Neural cell (in vitro differentiated cells): ENCODE results near the gene RNF19B.

Source experiments
- EP300 ChIP-seq: fragments of 450-650 bp; conservative IDR thresholded peaks from 2 replicates; pipeline ENCODE4 v1.6.1; 2014; ENCODE audit warnings: antibody characterized with exemption, mild to moderate bottlenecking, moderate library complexity; ENCODE audit not compliant: poor library complexity, severe bottlenecking
- POLR2AphosphoS5 ChIP-seq: IDR thresholded peaks from 2 replicates; pipeline ENCODE4 v1.6.1; 2012
- SMC3 ChIP-seq: fragments of 450-650 bp; conservative IDR thresholded peaks from 2 replicates; pipeline ENCODE4 v1.6.1; 2014; ENCODE audit warnings: antibody characterized with exemption, mild to moderate bottlenecking, moderate library complexity; ENCODE audit not compliant: poor library complexity
- TAF1 ChIP-seq: IDR thresholded peaks from 2 replicates; pipeline ENCODE4 v1.6.1; 2012; ENCODE audit warnings: low read depth
- TF ChIP-seq, protein P1 (sequence below): fragments of 450-650 bp; IDR thresholded peaks from 2 replicates; pipeline ENCODE4 v1.5.1; 2014; ENCODE audit warnings: antibody characterized with exemption, mild to moderate bottlenecking, moderate library complexity; ENCODE audit not compliant: poor library complexity, severe bottlenecking

DNA sequence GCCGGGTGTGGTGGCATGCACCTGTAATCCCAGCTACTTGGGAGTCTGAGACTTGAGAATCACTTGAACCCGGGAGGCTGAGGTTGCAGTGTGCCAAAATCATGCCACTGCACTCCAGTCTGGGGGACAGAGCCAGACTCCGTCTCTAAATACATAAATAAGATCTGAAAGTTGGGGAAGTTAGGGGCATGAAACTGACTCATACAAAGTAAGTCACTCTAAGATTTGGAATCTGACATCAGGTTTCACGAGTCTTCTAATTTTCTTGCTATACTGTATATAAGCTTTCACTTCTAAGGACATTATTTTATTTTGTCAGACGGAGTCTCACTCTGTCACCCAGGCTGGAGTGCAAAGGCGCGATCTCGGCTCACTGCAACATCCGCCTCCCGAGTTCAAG lies 30.1 kb downstream of the RNF19B start:
- TF ChIP-seq, protein P1, sequence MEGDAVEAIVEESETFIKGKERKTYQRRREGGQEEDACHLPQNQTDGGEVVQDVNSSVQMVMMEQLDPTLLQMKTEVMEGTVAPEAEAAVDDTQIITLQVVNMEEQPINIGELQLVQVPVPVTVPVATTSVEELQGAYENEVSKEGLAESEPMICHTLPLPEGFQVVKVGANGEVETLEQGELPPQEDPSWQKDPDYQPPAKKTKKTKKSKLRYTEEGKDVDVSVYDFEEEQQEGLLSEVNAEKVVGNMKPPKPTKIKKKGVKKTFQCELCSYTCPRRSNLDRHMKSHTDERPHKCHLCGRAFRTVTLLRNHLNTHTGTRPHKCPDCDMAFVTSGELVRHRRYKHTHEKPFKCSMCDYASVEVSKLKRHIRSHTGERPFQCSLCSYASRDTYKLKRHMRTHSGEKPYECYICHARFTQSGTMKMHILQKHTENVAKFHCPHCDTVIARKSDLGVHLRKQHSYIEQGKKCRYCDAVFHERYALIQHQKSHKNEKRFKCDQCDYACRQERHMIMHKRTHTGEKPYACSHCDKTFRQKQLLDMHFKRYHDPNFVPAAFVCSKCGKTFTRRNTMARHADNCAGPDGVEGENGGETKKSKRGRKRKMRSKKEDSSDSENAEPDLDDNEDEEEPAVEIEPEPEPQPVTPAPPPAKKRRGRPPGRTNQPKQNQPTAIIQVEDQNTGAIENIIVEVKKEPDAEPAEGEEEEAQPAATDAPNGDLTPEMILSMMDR: no peak
- no peak for TF ChIP-seq SMC3
- TF ChIP-seq EP300: no peak
- no peak for TF ChIP-seq TAF1
- TF ChIP-seq POLR2AphosphoS5: no peak
